Measurements from ENCODE around the gene ABCF1.

ABCF1 gene

GRCh38 chr6:30600451-30600961 is 29.3 kb downstream of the ABCF1 start:
- no peak for TF ChIP-seq USF1 (IDR thresholded peaks at IDR 0.05)
- TF ChIP-seq NFIC (IDR thresholded peaks at IDR 0.05): peak; percentile 47; the same call in 1 of the 2 replicates
- TF ChIP-seq MAX (IDR thresholded peaks at IDR 0.05): no peak
- no peak for TF ChIP-seq ZBTB7A (IDR thresholded peaks at IDR 0.05; ENCODE audit: low read depth)
- no peak for TF ChIP-seq FOXM1 (IDR thresholded peaks at IDR 0.05; ENCODE audit: borderline replicate concordance, low read depth)

GRCh38 chr6:30601436-30601814 is 30.2 kb downstream of the ABCF1 start:
- TF ChIP-seq TAF1 (IDR thresholded peaks at IDR 0.05; ENCODE audit: low read depth) (no peak), YY1 (IDR thresholded peaks at IDR 0.05; ENCODE audit: low read depth) (no peak), ZBTB7A (IDR thresholded peaks at IDR 0.05; ENCODE audit: low read depth) (no peak), MAX (IDR thresholded peaks at IDR 0.05) (no peak), REST (IDR thresholded peaks at IDR 0.05; ENCODE audit: low read depth) (no peak), CREB1 (IDR thresholded peaks at IDR 0.05; ENCODE audit: low read depth) (no peak), TEAD4 (IDR thresholded peaks at IDR 0.05) (no peak), CEBPB (IDR thresholded peaks at IDR 0.05) (no peak), TCF12 (IDR thresholded peaks at IDR 0.05; ENCODE audit: low read depth) (no peak), USF1 (IDR thresholded peaks at IDR 0.05) (no peak), RAD21 (IDR thresholded peaks at IDR 0.05; ENCODE audit: low read depth) (no peak), FOXM1 (IDR thresholded peaks at IDR 0.05; ENCODE audit: borderline replicate concordance, low read depth) (no peak), NFIC (IDR thresholded peaks at IDR 0.05) (no peak), EGR1 (IDR thresholded peaks at IDR 0.05) (no peak), EP300 (IDR thresholded peaks at IDR 0.05; ENCODE audit: borderline replicate concordance) (no peak)

GRCh38 chr6:30601815-30602641 is 30.8 kb downstream of the ABCF1 start:
- no peak for TF ChIP-seq TEAD4 (IDR thresholded peaks at IDR 0.05)
- no peak for TF ChIP-seq USF1 (IDR thresholded peaks at IDR 0.05)
- TF ChIP-seq MAX (IDR thresholded peaks at IDR 0.05): no peak
- TF ChIP-seq ZBTB7A (IDR thresholded peaks at IDR 0.05; ENCODE audit: low read depth): no peak
- no peak for TF ChIP-seq CREB1 (IDR thresholded peaks at IDR 0.05; ENCODE audit: low read depth)
- no peak for TF ChIP-seq EGR1 (IDR thresholded peaks at IDR 0.05)
- TF ChIP-seq TCF12 (IDR thresholded peaks at IDR 0.05; ENCODE audit: low read depth): no peak
- TF ChIP-seq EP300 (IDR thresholded peaks at IDR 0.05; ENCODE audit: borderline replicate concordance): no peak
- no peak for TF ChIP-seq CEBPB (IDR thresholded peaks at IDR 0.05)
- no peak for TF ChIP-seq RAD21 (IDR thresholded peaks at IDR 0.05; ENCODE audit: low read depth)

- TF ChIP-seq MAX (IDR thresholded peaks at IDR 0.05): no peak
- no peak for TF ChIP-seq RAD21 (IDR thresholded peaks at IDR 0.05; ENCODE audit: low read depth)
- TF ChIP-seq USF1 (IDR thresholded peaks at IDR 0.05): no peak
These were observed 32.7 kb downstream of the ABCF1 start for GRCh38 chr6:30603961-30604360.

- no peak for TF ChIP-seq RAD21 (IDR thresholded peaks at IDR 0.05; ENCODE audit: low read depth)
- TF ChIP-seq YY1 (IDR thresholded peaks at IDR 0.05; ENCODE audit: low read depth): no peak
- no peak for TF ChIP-seq REST (IDR thresholded peaks at IDR 0.05; ENCODE audit: low read depth)
- TF ChIP-seq CEBPB (IDR thresholded peaks at IDR 0.05): no peak
- TF ChIP-seq EGR1 (IDR thresholded peaks at IDR 0.05): no peak
- no peak for TF ChIP-seq TAF1 (IDR thresholded peaks at IDR 0.05; ENCODE audit: low read depth)
- no peak for TF ChIP-seq TCF12 (IDR thresholded peaks at IDR 0.05; ENCODE audit: low read depth)
- TF ChIP-seq NFIC (IDR thresholded peaks at IDR 0.05): no peak
These were observed 38.8 kb downstream of the ABCF1 start for GRCh38 chr6:30610065-30610464.

Data from Ishikawa (cell line).